Neuronal stem cell (in vitro differentiated cells): ENCODE results near the gene PLXNC1.

Experiments used
- DNase-seq: peaks from one replicate; pipeline ENCODE4 v3.0.0-alpha.2; 2013; ENCODE audit warnings: low spot score
- H2AFZ ChIP-seq: one replicate; pipeline ENCODE4 v1.6.1; 2013; ENCODE audit warnings: mild to moderate bottlenecking, low read length, inconsistent platforms
- H2AK5ac ChIP-seq: 2 replicates; pipeline ENCODE4 v1.6.1; 2013; ENCODE audit warnings: low read depth, mild to moderate bottlenecking, inconsistent platforms, low read length, moderate library complexity, mixed read lengths
- H2BK120ac ChIP-seq: 2 replicates; pipeline ENCODE4 v1.6.1; 2013; ENCODE audit warnings: low read depth, mild to moderate bottlenecking, inconsistent platforms, low read length, moderate library complexity, mixed read lengths
- H2BK12ac ChIP-seq: one replicate; pipeline ENCODE4 v1.6.1; 2013; ENCODE audit warnings: low read length, inconsistent platforms
- H2BK15ac ChIP-seq: 2 replicates; pipeline ENCODE4 v1.6.1; 2013; ENCODE audit warnings: mild to moderate bottlenecking, low read length, inconsistent platforms, mixed read lengths
- H2BK5ac ChIP-seq: one replicate; pipeline ENCODE4 v1.6.1; 2013; ENCODE audit warnings: inconsistent platforms, mild to moderate bottlenecking, low read length, moderate library complexity
- H3K14ac ChIP-seq: one replicate; pipeline ENCODE4 v1.6.1; 2013; ENCODE audit warnings: low read length, inconsistent platforms
- H3K18ac ChIP-seq: 2 replicates; pipeline ENCODE4 v1.6.1; 2013; ENCODE audit warnings: low read length, inconsistent platforms
- H3K23ac ChIP-seq: 2 replicates; pipeline ENCODE4 v1.6.1; 2013; ENCODE audit warnings: low read depth, mild to moderate bottlenecking, mixed read lengths, low read length, inconsistent platforms; ENCODE audit not compliant: poor library complexity
- H3K27ac ChIP-seq: replicated peaks from 3 replicates; pipeline ENCODE4 v1.5.1; 2013; ENCODE audit warnings: low read length, inconsistent platforms
- H3K27me3 ChIP-seq, 3 experiments: 2 replicates each; pipeline ENCODE4 v1.6.1; 2013; ENCODE audit warnings: low read length in 3 of 3, mild to moderate bottlenecking in 2 of 3, inconsistent platforms in 1 of 3, low read depth in 1 of 3, mixed read lengths in 1 of 3, moderate library complexity in 1 of 3; ENCODE audit not compliant: control insufficient read depth in 3 of 3, insufficient read depth in 3 of 3
- H3K36me3 ChIP-seq, 2 donors: replicated peaks in 1 of 2; 2 replicates each; pipeline ENCODE4 v1.6.1; 2013; ENCODE audit warnings: low read length in 2 of 2; ENCODE audit not compliant: control insufficient read depth in 2 of 2, insufficient read depth in 2 of 2
- H3K4ac ChIP-seq: 2 replicates; pipeline ENCODE4 v1.6.1; 2013; ENCODE audit warnings: inconsistent platforms, mild to moderate bottlenecking, low read length, moderate library complexity
- H3K4me1 ChIP-seq, 2 donors: 1 replicate in 1 of 2; 2 replicates in 1 of 2; pipeline ENCODE4 v1.6.1; 2013; ENCODE audit warnings: low read length in 2 of 2, low read depth in 1 of 2; ENCODE audit not compliant: control insufficient read depth in 2 of 2, insufficient read depth in 1 of 2
- H3K4me2 ChIP-seq: one replicate; pipeline ENCODE4 v1.6.1; 2013; ENCODE audit warnings: mild to moderate bottlenecking, low read length, inconsistent platforms; ENCODE audit not compliant: insufficient read depth, poor library complexity, severe bottlenecking
- H3K4me3 ChIP-seq, 2 donors: 2 replicates each; pipeline ENCODE4 v1.5.1; 2013; ENCODE audit warnings: low read length in 2 of 2, mild to moderate bottlenecking in 2 of 2, inconsistent platforms in 1 of 2, moderate library complexity in 1 of 2
- H3K79me1 ChIP-seq: one replicate; pipeline ENCODE4 v1.6.1; 2013; ENCODE audit warnings: low read depth, mild to moderate bottlenecking, inconsistent platforms, low read length, moderate library complexity
- H3K9ac ChIP-seq: one replicate; pipeline ENCODE4 v1.6.1; 2013; ENCODE audit warnings: mild to moderate bottlenecking, low read depth, low read length, inconsistent platforms; ENCODE audit not compliant: poor library complexity
- H3K9me3 ChIP-seq, 2 donors: replicated peaks in 1 of 2; 2 replicates each; pipeline versions ENCODE3 to v1.6.1; 2013; ENCODE audit warnings: low read length in 2 of 2, mild to moderate bottlenecking in 2 of 2, inconsistent platforms in 1 of 2, low read depth in 1 of 2, mixed read lengths in 1 of 2, moderate library complexity in 1 of 2; ENCODE audit not compliant: control insufficient read depth in 2 of 2, insufficient read depth in 1 of 2
- H4K8ac ChIP-seq: one replicate; pipeline ENCODE4 v1.6.1; 2013; ENCODE audit warnings: low read depth, mild to moderate bottlenecking, inconsistent platforms, low read length, moderate library complexity
- H4K91ac ChIP-seq: one replicate; pipeline ENCODE4 v1.6.1; 2013; ENCODE audit warnings: low read length, low read depth, mild to moderate bottlenecking, inconsistent platforms; ENCODE audit not compliant: poor library complexity
- WGBS, 2 donors: extraction: QIAGEN DNeasy Blood & Tissue Kit; methylation state at CpG; one replicate each; pipeline ENCODE4 v1.1.7; 2013; ENCODE audit warnings: missing lambda C conversion rate in 2 of 2, mixed read lengths in 1 of 2; ENCODE audit not compliant: insufficient read length in 2 of 2, insufficient replicate concordance in 1 of 2; ENCODE audit errors: extremely low coverage in 2 of 2; 5-methylcytosine and 5-hydroxymethylcytosine counted together

Gene PLXNC1

GRCh38 chr12:94299846-94300245, 151.5 kb downstream of the PLXNC1 start:
- H4K8ac ChIP-seq: no peak overlapping the region
- no peak overlapping the region for H3K23ac ChIP-seq
- no peak overlapping the region for H2BK15ac ChIP-seq
- H4K91ac ChIP-seq: no peak overlapping the region
- H3K36me3 ChIP-seq: peaks cover 14 to 68% of the 10 kb centered on the region in 2 donors
- H3K9me3 ChIP-seq: no peaks in the 10 kb centered on the region
- no peak overlapping the region for H3K4ac ChIP-seq
- H3K27ac ChIP-seq: no peak overlapping the region
- H2AFZ ChIP-seq: no peak overlapping the region
- H2BK12ac ChIP-seq: no peak overlapping the region
- H2BK5ac ChIP-seq: no peak overlapping the region
- H2AK5ac ChIP-seq: no peak overlapping the region
- H3K79me1 ChIP-seq: no peaks in the 10 kb centered on the region
- no CpG with 5 or more reads among the region's 1 CpG for WGBS, 2 donors
- H3K4me1 ChIP-seq: peaks cover 0 to 4% of the 10 kb centered on the region in 2 donors
- no peak overlapping the region for H3K4me2 ChIP-seq
- H3K4me3 ChIP-seq: no peak overlapping the region
- H3K9ac ChIP-seq: no peak overlapping the region
- no peaks in the 10 kb centered on the region for H3K27me3 ChIP-seq
- no peak overlapping the region for H2BK120ac ChIP-seq
- DNase-seq: no peak
- H3K18ac ChIP-seq: no peak overlapping the region
- H3K14ac ChIP-seq: no peak overlapping the region

- no peak overlapping the region for H2AK5ac ChIP-seq
- no peak overlapping the region for H2BK120ac ChIP-seq
- no peak overlapping the region for H3K4me2 ChIP-seq
- no peak overlapping the region for H3K18ac ChIP-seq
- DNase-seq: no peak
- no peak overlapping the region for H3K27ac ChIP-seq
- no peak overlapping the region for H3K4ac ChIP-seq
- no peak overlapping the region for H4K8ac ChIP-seq
- peaks cover 0 to 8% of the 10 kb centered on the region in 2 donors for H3K4me1 ChIP-seq
- H3K36me3 ChIP-seq: peaks cover 7 to 85% of the 10 kb centered on the region in 2 donors
- H3K4me3 ChIP-seq: no peak overlapping the region
- no peak overlapping the region for H2BK12ac ChIP-seq
- H2BK15ac ChIP-seq: no peak overlapping the region
- H2BK5ac ChIP-seq: no peak overlapping the region
- no peaks in the 10 kb centered on the region for H3K27me3 ChIP-seq
- no peak overlapping the region for H3K14ac ChIP-seq
- H3K9me3 ChIP-seq: no peaks in the 10 kb centered on the region
- no peak overlapping the region for H4K91ac ChIP-seq
- H2AFZ ChIP-seq: no peak overlapping the region
- no peak overlapping the region for H3K9ac ChIP-seq
- no peak overlapping the region for H3K23ac ChIP-seq
- H3K79me1 ChIP-seq: no peaks in the 10 kb centered on the region
- no CpG with 5 or more reads among the region's 1 CpG for WGBS, 2 donors
Measured at GRCh38 chr12:94304012-94304411, 155.6 kb downstream of the PLXNC1 start.

GRCh38 chr12:94304566-94305061, 156.2 kb downstream of the PLXNC1 start:
- H3K18ac ChIP-seq: no peak overlapping the region
- H2BK15ac ChIP-seq: no peak overlapping the region

GRCh38 chr12:94305130-94305957, 157.0 kb downstream of the PLXNC1 start:
- Histone ChIP-seq H3K79me1 (no peaks in the 10 kb centered on the region), H3K23ac (no peak overlapping the region), H4K91ac (no peak overlapping the region), H3K4me3 (no peak overlapping the region), H3K18ac (no peak overlapping the region), H3K36me3 (peaks cover 3 to 84% of the 10 kb centered on the region in 2 donors), H3K27me3 (no peaks in the 10 kb centered on the region), H3K9me3 (no peaks in the 10 kb centered on the region), H2BK12ac (no peak overlapping the region), H2AK5ac (no peak overlapping the region), H3K4me2 (no peak overlapping the region), H2AFZ (no peak overlapping the region), H2BK5ac (no peak overlapping the region), H2BK15ac (no peak overlapping the region), H4K8ac (no peak overlapping the region), H2BK120ac (no peak overlapping the region), H3K14ac (no peak overlapping the region), H3K9ac (no peak overlapping the region), H3K27ac (no peak overlapping the region), H3K4ac (no peak overlapping the region), H3K4me1 (peaks cover 0 to 8% of the 10 kb centered on the region in 2 donors)
- DNase-seq: no peak
- no CpG with 5 or more reads among the region's 9 CpGs for WGBS, 2 donors

More at GRCh38 chr12:94304566-94305061, 156.2 kb downstream of the PLXNC1 start:
- Histone ChIP-seq H2BK5ac (no peak overlapping the region), H2AFZ (no peak overlapping the region), H4K8ac (no peak overlapping the region), H3K4me2 (no peak overlapping the region), H3K9ac (no peak overlapping the region), H2BK120ac (no peak overlapping the region), H3K27me3 (no peaks in the 10 kb centered on the region), H2BK12ac (no peak overlapping the region), H3K79me1 (no peaks in the 10 kb centered on the region), H3K23ac (no peak overlapping the region), H3K14ac (no peak overlapping the region), H3K27ac (no peak overlapping the region), H3K4me3 (no peak overlapping the region), H3K4me1 (peaks cover 0 to 8% of the 10 kb centered on the region in 2 donors), H3K9me3 (no peaks in the 10 kb centered on the region), H3K36me3 (peaks cover 7 to 85% of the 10 kb centered on the region in 2 donors), H3K4ac (no peak overlapping the region), H2AK5ac (no peak overlapping the region), H4K91ac (no peak overlapping the region)
- DNase-seq: no peak
- no CpG with 5 or more reads among the region's 3 CpGs for WGBS, 2 donors
